Duodenal mucosa (tissue), 2 donors: Measurements from ENCODE around the gene ZNF507.

Experiments used
- H3K27ac ChIP-seq: one replicate; pipeline ENCODE4 v1.7.0; 2013; ENCODE audit warnings: low read depth, low read length
- H3K27me3 ChIP-seq, 2 donors: one replicate each; pipeline ENCODE4 v1.7.0; 2013; ENCODE audit warnings: low read length in 2 of 2, control low read depth in 1 of 2; ENCODE audit not compliant: insufficient read depth in 2 of 2, control insufficient read depth in 1 of 2
- H3K36me3 ChIP-seq, 2 donors: one replicate each; pipeline ENCODE4 v1.7.0; 2013; ENCODE audit warnings: low read length in 2 of 2, control low read depth in 1 of 2; ENCODE audit not compliant: insufficient read depth in 2 of 2, control insufficient read depth in 1 of 2
- H3K4me1 ChIP-seq, 2 donors: one replicate each; pipeline ENCODE4 v1.7.0; 2013; ENCODE audit warnings: low read length in 2 of 2, control low read depth in 1 of 2; ENCODE audit not compliant: insufficient read depth in 2 of 2, control insufficient read depth in 1 of 2
- H3K4me3 ChIP-seq, 2 donors: one replicate each; pipeline ENCODE4 v1.7.0; 2013; ENCODE audit warnings: low read length in 2 of 2, low read depth in 1 of 2
- H3K9ac ChIP-seq, 2 donors: one replicate each; pipeline ENCODE4 v1.7.0; 2013; ENCODE audit warnings: low read length in 2 of 2, low read depth in 1 of 2
- H3K9me3 ChIP-seq, 2 donors: one replicate each; pipeline ENCODE4 v1.7.0; 2013; ENCODE audit warnings: low read length in 2 of 2, control low read depth in 1 of 2; ENCODE audit not compliant: control insufficient read depth in 1 of 2

ZNF507 gene

DNA sequence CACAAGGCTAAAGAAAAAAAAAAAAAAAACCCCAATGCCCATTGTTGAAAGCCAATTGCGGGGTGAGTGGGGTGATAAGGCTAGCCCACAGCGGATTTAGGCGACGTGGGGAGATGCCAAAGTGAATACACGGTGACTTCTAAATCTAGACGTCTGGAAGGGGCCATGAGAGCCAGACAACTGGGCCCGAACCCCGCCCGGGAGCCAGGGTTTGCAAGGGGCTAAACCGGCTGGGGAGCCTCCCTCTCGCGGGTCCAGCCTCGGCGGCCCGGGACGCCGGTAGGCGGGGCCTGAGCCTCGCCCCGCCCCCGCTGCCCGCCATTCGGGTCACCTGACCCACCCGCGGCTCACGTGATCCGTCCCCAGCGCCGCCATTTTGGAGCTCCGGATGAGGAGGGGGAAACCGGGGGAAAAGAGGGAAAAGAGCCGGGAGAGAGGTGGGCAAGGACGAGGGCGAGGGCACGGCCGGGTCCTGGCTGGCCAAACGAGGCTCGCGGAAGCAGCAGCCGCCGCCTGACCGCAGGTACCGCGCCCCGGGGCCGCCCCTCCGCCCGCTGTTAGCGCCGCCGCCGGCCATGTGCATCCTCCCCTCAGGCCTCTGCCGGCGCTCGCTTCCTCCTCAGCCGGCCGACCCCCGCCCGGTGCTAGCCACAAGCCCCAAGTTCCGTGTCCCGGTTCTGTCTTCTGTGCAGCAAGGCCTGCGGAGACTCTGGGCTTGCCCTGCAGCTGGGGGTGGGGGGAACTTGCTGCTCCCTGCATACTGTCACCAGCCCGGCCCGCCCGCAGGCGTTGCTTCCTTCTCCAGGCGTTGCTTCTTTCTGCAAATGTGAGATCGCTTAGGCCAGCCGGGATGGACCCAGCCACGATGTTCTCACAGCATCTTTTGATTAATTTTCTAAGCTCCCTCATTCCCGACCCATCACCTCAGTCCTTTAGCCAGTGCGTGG, at the start of gene ZNF507:
Gene ZNF507, plus strand, starts transcription at position 350 of the 947 bp plus-strand sequence. CDS start 7,221 bp downstream, outside the sequence.
- Histone ChIP-seq H3K9ac (peak within 1 kb of the TSS; percentile 83), H3K27ac (peak within 1 kb of the TSS; percentile 50), H3K27me3 (peaks cover 0 to 6% of the 10 kb centered on the region in 2 donors), H3K36me3 (peaks cover 9 to 14% of the 10 kb centered on the region in 2 donors), H3K9me3 (no peaks in the 10 kb centered on the region), H3K4me1 (peaks cover 33 to 35% of the 10 kb centered on the region in 2 donors), H3K4me3 (peak within 1 kb of the TSS; percentile 95 to 98)

GRCh38 chr19:32296694-32297093, 48.7 kb upstream of the ZNF507 start:
- Histone ChIP-seq H3K9ac (no peak overlapping the region), H3K4me1 (no peaks in the 10 kb centered on the region), H3K4me3 (no peak overlapping the region), H3K9me3 (no peaks in the 10 kb centered on the region), H3K27ac (no peak overlapping the region), H3K36me3 (no peaks in the 10 kb centered on the region), H3K27me3 (no peaks in the 10 kb centered on the region)

DNA sequence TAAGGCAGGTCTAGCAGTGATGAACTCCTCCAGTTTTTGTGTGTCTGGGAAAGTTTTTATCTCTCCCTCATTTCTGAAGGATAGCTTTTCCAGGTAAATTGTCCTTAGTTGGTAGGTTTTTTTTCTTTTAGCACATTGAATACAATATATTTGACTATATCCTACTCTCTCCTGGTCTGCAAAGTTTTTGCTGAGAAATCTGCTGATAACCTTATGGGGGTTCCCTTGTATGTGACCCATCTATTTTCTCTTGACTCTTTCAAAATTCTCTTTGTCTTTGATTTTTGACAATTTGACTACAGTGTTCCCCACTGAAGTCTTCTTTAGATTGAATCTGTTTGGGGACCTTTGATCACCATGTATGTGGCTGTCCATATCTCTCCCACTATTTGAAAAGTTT, 42.6 kb upstream of the ZNF507 start:
- peaks cover 0 to 6% of the 10 kb centered on the region in 2 donors for H3K9me3 ChIP-seq
- no peaks in the 10 kb centered on the region for H3K36me3 ChIP-seq
- H3K27ac ChIP-seq: no peak overlapping the region
- no peak overlapping the region for H3K9ac ChIP-seq
- no peaks in the 10 kb centered on the region for H3K4me1 ChIP-seq
- no peaks in the 10 kb centered on the region for H3K27me3 ChIP-seq
- H3K4me3 ChIP-seq: no peak overlapping the region

- Histone ChIP-seq H3K9me3 (peaks cover 0 to 6% of the 10 kb centered on the region in 2 donors), H3K27ac (no peak overlapping the region), H3K4me3 (no peak overlapping the region)
Observed at GRCh38 chr19:32303193-32303592, 42.2 kb upstream of the ZNF507 start.

DNA sequence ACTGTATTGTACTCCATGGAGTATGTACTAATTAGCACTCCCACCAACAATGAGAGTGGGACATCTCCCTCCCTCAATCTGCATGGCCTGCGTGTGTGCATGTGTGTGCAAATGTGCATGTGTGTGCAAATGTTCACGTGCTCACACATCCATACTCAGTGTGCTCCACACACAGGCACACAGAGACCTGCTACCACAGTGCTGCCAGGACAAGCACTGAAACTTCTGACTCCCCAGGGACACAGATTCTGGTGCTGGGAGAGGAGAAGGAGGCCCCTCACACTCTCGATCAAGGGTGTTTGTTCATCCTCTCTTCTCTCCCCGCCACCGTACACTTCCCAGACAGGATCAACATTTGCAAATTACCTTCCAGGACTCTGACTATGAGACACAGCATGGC, 37.8 kb upstream of the ZNF507 start:
- H3K4me1 ChIP-seq: peaks cover 4 to 5% of the 10 kb centered on the region in 2 donors
- peaks cover 0 to 6% of the 10 kb centered on the region in 2 donors for H3K9me3 ChIP-seq
- H3K36me3 ChIP-seq: no peaks in the 10 kb centered on the region
- no peak overlapping the region for H3K4me3 ChIP-seq
- H3K9ac ChIP-seq: no peak overlapping the region
- H3K27ac ChIP-seq: no peak overlapping the region
- no peaks in the 10 kb centered on the region for H3K27me3 ChIP-seq

More at GRCh38 chr19:32303193-32303592, 42.2 kb upstream of the ZNF507 start:
- Histone ChIP-seq H3K27me3 (no peaks in the 10 kb centered on the region), H3K9ac (no peak overlapping the region), H3K4me1 (no peaks in the 10 kb centered on the region), H3K36me3 (no peaks in the 10 kb centered on the region)

DNA sequence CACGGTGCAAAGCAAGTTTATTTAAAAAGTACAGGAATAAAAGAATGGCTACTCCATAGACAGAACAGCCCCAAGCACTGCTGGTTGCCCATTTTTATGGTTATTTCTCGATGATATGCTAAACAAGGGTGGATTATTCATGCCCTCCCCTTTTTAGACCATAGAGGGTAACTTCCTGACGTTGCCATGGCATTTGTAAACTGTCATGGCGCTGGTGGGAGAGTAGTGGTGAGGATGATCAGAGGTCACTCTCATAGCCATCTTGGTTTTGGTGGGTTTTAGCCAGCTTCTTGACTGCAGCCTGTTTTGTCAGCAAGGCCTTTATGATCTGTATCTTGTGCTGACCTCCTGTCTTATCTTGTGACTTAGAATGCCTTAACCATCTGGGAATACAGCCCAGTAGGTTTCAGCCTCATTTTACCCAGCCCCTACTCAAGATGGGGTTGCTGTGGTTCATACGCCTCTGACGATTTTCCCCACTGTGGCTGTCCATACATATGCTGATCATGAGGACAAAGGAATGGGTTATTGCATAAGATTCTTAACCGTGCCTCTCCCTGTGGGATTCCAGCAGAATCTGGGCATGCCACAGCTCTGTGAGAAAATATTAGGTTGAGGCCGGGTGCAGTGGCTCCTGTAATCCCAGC, 36.9 kb upstream of the ZNF507 start:
- Histone ChIP-seq H3K4me3 (no peak overlapping the region), H3K27me3 (no peaks in the 10 kb centered on the region)

GRCh38 chr19:32309711-32310390, 35.6 kb upstream of the ZNF507 start:
- Histone ChIP-seq H3K4me1 (peaks cover 5% of the 10 kb centered on the region in 2 donors), H3K9ac (no peak overlapping the region)

More for the DNA sequence above, 36.9 kb upstream of the ZNF507 start:
- H3K27ac ChIP-seq: no peak overlapping the region
- no peak overlapping the region for H3K9ac ChIP-seq
- H3K4me1 ChIP-seq: peaks cover 5% of the 10 kb centered on the region in 2 donors
- H3K36me3 ChIP-seq: no peaks in the 10 kb centered on the region
- H3K9me3 ChIP-seq: no peaks in the 10 kb centered on the region

DNA sequence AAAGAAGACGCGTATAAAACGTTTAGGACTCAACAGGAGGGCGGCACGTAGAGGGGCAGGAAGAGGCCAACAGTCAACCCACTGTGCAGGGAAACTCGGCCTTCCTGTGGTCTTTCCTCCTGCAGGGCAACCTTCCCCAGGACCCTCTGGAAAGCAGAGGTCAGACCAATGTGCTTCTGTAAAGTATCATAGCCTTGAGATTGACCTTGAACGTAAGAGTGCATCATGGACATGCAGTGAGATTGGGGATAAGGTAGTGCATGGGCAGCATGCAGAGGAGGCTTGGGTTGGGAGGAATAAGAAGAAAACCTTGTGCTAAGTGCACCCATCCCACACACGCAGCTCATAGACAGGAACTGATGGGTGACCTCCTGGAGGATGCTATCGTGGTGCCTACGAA, 34.0 kb upstream of the ZNF507 start:
- no peaks in the 10 kb centered on the region for H3K27me3 ChIP-seq
- peaks cover 5% of the 10 kb centered on the region in 2 donors for H3K4me1 ChIP-seq
- no peaks in the 10 kb centered on the region for H3K36me3 ChIP-seq

More at GRCh38 chr19:32309711-32310390, 35.6 kb upstream of the ZNF507 start:
- no peaks in the 10 kb centered on the region for H3K36me3 ChIP-seq
- no peak overlapping the region for H3K27ac ChIP-seq
- H3K9me3 ChIP-seq: no peaks in the 10 kb centered on the region
- H3K27me3 ChIP-seq: no peaks in the 10 kb centered on the region
- no peak overlapping the region for H3K4me3 ChIP-seq

GRCh38 chr19:32313569-32314265, 31.7 kb upstream of the ZNF507 start:
- Histone ChIP-seq H3K27me3 (no peaks in the 10 kb centered on the region), H3K4me3 (no peak overlapping the region), H3K9me3 (no peaks in the 10 kb centered on the region), H3K9ac (no peak overlapping the region), H3K4me1 (peaks cover 5% of the 10 kb centered on the region in 2 donors), H3K36me3 (no peaks in the 10 kb centered on the region), H3K27ac (no peak overlapping the region)

More for the DNA sequence above, 34.0 kb upstream of the ZNF507 start:
- Histone ChIP-seq H3K4me3 (no peak overlapping the region), H3K27ac (no peak overlapping the region), H3K9ac (no peak overlapping the region), H3K9me3 (no peaks in the 10 kb centered on the region)
